ENCODE measurements around the gene HYI. TPM values are rescaled to one million over a fixed set of nuclear protein-coding genes. Genes with fewer than 3 reads are reported as not detected.

Gene HYI
- total and polyA plus RNA-seq, 2 donors from 2014 or later = 50.5 to 91.2 TPM

DNA sequence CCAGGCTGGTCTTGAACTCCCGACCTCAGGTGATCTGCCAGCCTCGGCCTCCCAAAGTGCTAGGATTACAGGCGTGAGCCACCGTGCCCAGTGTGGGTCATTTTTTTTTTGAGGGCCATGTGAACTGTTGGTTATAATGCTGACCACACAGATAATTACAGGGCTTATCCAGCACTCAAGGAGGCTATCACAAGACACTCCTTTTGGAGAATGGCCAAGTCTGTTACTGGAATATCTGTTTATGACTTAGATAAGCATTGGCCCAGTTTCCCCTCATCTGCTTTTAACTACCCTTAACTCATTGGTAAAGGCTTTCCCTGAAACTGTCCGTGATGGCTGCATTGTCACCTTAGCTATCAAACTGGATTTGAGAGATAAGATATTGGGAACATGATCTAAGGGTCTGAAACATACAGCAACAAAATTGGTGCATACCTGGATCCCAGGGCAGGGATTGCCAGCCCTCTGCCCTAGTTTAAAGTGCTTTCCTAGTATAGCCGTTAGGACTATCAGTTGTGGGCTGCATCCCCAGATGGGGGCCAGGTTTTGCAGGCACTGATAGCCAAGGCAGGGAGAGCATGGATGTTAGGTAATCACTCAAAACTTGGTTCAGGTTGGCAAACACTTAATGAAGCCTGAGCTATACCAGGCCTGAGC is 48.4 kb downstream of the HYI start:
- intact Hi-C loops (cut with DNase I) = no loop called here
- DNase-seq = no peak

DNA sequence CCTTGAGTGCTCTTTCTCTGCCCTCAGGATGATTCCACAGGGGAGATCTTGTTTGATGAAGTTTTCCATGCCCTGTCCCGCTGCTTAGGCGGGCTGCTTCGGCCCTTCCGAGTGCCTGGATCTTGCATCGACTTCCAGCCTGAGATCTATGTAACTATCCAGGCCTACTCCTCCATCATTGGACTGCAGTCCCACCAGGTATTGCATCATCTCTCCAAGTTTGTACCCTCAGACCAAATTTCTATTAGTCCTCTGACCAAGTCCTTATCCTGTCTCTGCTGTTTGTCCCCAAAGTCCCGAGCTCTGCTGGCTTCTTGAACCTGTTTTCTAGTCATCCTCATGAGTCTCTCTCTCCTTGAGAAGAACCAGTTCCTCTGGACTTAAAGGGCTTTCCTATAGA is 49.4 kb downstream of the HYI start:
- H3K9ac ChIP-seq (ENCODE audit: low read length in 3 of 3) = no peak overlapping the region
- peaks cover 0 to 52% (median 26%) of the 10 kb centered on the region in 3 donors for H3K36me3 ChIP-seq (ENCODE audit: control insufficient read depth in 2 of 3, insufficient read depth in 3 of 3, low read length in 3 of 3)
- peaks cover 0 to 5% (median 0%) of the 10 kb centered on the region in 3 donors for H3K4me1 ChIP-seq (ENCODE audit: control insufficient read depth in 2 of 3, insufficient read depth in 2 of 3, low read depth in 1 of 3, low read length in 3 of 3)
- DNase-seq = no peak
- FAIRE-seq = no peak
- intact Hi-C loops (cut with DNase I) = no loop called here
- no peaks in the 10 kb centered on the region for H3K27me3 ChIP-seq (ENCODE audit: control insufficient read depth, insufficient read depth, low read length)
- no peak overlapping the region for H3K4me3 ChIP-seq (ENCODE audit: low read length in 3 of 3)
- H3K9me3 ChIP-seq (ENCODE audit: control insufficient read depth in 2 of 3, insufficient read depth in 1 of 3, low read length in 3 of 3) = no peaks in the 10 kb centered on the region
- TF ChIP-seq, protein P1, sequence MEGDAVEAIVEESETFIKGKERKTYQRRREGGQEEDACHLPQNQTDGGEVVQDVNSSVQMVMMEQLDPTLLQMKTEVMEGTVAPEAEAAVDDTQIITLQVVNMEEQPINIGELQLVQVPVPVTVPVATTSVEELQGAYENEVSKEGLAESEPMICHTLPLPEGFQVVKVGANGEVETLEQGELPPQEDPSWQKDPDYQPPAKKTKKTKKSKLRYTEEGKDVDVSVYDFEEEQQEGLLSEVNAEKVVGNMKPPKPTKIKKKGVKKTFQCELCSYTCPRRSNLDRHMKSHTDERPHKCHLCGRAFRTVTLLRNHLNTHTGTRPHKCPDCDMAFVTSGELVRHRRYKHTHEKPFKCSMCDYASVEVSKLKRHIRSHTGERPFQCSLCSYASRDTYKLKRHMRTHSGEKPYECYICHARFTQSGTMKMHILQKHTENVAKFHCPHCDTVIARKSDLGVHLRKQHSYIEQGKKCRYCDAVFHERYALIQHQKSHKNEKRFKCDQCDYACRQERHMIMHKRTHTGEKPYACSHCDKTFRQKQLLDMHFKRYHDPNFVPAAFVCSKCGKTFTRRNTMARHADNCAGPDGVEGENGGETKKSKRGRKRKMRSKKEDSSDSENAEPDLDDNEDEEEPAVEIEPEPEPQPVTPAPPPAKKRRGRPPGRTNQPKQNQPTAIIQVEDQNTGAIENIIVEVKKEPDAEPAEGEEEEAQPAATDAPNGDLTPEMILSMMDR (IDR thresholded peaks at IDR 0.05; ENCODE audit: borderline replicate concordance, extremely low read depth, insufficient read depth) = no peak
- H3K27ac ChIP-seq (ENCODE audit: low read depth in 2 of 2, low read length in 2 of 2) = no peak overlapping the region

More for the DNA sequence above, 48.4 kb downstream of the HYI start:
- TF ChIP-seq, protein P1 (IDR thresholded peaks at IDR 0.05; ENCODE audit: borderline replicate concordance, extremely low read depth, insufficient read depth) = no peak
- peak overlapping the region in 1 of 2 donors; percentile 1 for H3K27ac ChIP-seq (ENCODE audit: low read depth in 2 of 2, low read length in 2 of 2)
- H3K27me3 ChIP-seq (ENCODE audit: control insufficient read depth, insufficient read depth, low read length) = no peaks in the 10 kb centered on the region
- FAIRE-seq = no peak
- H3K4me1 ChIP-seq (ENCODE audit: control insufficient read depth in 2 of 3, insufficient read depth in 2 of 3, low read depth in 1 of 3, low read length in 3 of 3) = peaks cover 0 to 5% (median 0%) of the 10 kb centered on the region in 3 donors
- H3K36me3 ChIP-seq (ENCODE audit: control insufficient read depth in 2 of 3, insufficient read depth in 3 of 3, low read length in 3 of 3) = peaks cover 0 to 52% (median 26%) of the 10 kb centered on the region in 3 donors
- no peak overlapping the region for H3K9ac ChIP-seq (ENCODE audit: low read length in 3 of 3)
- H3K4me3 ChIP-seq (ENCODE audit: low read length in 3 of 3) = no peak overlapping the region
- no peaks in the 10 kb centered on the region for H3K9me3 ChIP-seq (ENCODE audit: control insufficient read depth in 2 of 3, insufficient read depth in 1 of 3, low read length in 3 of 3)

DNA sequence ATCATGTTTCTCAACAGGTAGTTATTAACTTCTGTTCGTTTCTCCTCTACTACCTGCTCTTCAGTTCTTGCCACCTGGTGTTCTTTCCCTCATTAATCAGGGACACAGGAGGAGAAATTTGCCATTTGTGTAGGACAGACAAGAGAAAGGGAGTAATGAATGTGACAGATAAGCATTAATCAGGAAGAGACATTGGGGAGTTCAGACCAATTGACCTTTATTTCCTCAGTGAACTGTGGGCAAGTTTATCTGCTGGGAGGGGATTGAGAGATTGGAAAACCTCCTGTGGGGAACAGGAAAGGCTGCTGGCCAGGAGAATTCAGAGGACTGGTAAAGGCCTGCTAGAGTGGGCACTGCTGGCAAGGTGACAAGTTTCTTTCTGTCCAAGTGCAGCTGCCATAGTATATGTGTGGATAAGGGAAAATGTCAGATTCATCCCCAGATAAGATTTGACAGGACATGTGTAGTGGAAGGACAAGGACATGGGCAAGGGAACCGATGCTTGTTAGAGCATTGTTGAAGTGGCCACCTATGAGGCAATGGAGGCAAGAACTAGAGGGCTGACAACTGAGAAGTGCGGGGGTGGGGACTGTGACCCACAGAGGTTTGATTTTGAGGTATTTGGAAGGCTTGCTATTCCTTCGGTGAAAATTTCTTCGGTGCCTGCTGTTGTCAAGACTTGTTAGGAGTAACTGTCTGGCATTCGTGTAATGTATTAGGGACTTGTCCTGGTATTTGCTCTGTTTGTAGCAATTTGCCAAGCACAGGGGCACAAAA is 51.5 kb downstream of the HYI start:
- H3K27me3 ChIP-seq (ENCODE audit: control insufficient read depth, insufficient read depth, low read length) = no peaks in the 10 kb centered on the region
- intact Hi-C loops (cut with DNase I) = no loop called here
- TF ChIP-seq, protein P1 (IDR thresholded peaks at IDR 0.05; ENCODE audit: borderline replicate concordance, extremely low read depth, insufficient read depth) = no peak
- no peak overlapping the region for H3K4me3 ChIP-seq (ENCODE audit: low read length in 3 of 3)
- H3K36me3 ChIP-seq (ENCODE audit: control insufficient read depth in 2 of 3, insufficient read depth in 3 of 3, low read length in 3 of 3) = peaks cover 0 to 44% (median 22%) of the 10 kb centered on the region in 3 donors
- no peak overlapping the region for H3K27ac ChIP-seq (ENCODE audit: low read depth in 2 of 2, low read length in 2 of 2)
- FAIRE-seq (no peak), DNase-seq (peak in 1 of 5 donors; percentile 8)
- H3K9me3 ChIP-seq (ENCODE audit: control insufficient read depth in 2 of 3, insufficient read depth in 1 of 3, low read length in 3 of 3) = no peaks in the 10 kb centered on the region
- H3K9ac ChIP-seq (ENCODE audit: low read length in 3 of 3) = no peak overlapping the region
- H3K4me1 ChIP-seq (ENCODE audit: control insufficient read depth in 2 of 3, insufficient read depth in 2 of 3, low read depth in 1 of 3, low read length in 3 of 3) = peaks cover 0 to 5% (median 0%) of the 10 kb centered on the region in 3 donors

Small RNA genes lying within 50 kb of the gene (microRNA-seq; reads per million reads assigned to microRNA genes)
- not detected for gene MIR6735

Other genes with a start within 250 kb of the HYI start
- 17.5 TPM for gene TMEM125, start 183.9 kb downstream of the HYI start, total RNA-seq
- 22.0 TPM for gene TMEM125, start 183.9 kb downstream of the HYI start, polyA plus RNA-seq (ENCODE audit: insufficient read depth, low read depth, low replicate concordance)
- gene C1orf210, start 168.3 kb downstream of the HYI start, total RNA-seq = 21.1 TPM
- gene C1orf210, start 168.3 kb downstream of the HYI start, polyA plus RNA-seq (ENCODE audit: insufficient read depth, low read depth, low replicate concordance) = 33.3 TPM
- gene TIE1, start 152.9 kb downstream of the HYI start, total RNA-seq = 46.3 TPM
- 15.0 TPM for gene TIE1, start 152.9 kb downstream of the HYI start, polyA plus RNA-seq (ENCODE audit: insufficient read depth, low read depth, low replicate concordance)
- 0.25 TPM for gene MPL, start 116.1 kb downstream of the HYI start, total RNA-seq
- not detected for gene MPL, start 116.1 kb downstream of the HYI start, polyA plus RNA-seq (ENCODE audit: insufficient read depth, low read depth, low replicate concordance)
- gene CDC20, start 95.0 kb downstream of the HYI start, total RNA-seq = 2.7 TPM
- gene CDC20, start 95.0 kb downstream of the HYI start, polyA plus RNA-seq (ENCODE audit: insufficient read depth, low read depth, low replicate concordance) = 3.9 TPM
- 85.1 TPM for gene ELOVL1, start 85.9 kb downstream of the HYI start, total RNA-seq
- gene ELOVL1, start 85.9 kb downstream of the HYI start, polyA plus RNA-seq (ENCODE audit: insufficient read depth, low read depth, low replicate concordance) = 86.0 TPM
- 36.5 TPM for gene MED8, start 64.1 kb downstream of the HYI start, total RNA-seq
- 44.3 TPM for gene MED8, start 64.1 kb downstream of the HYI start, polyA plus RNA-seq (ENCODE audit: insufficient read depth, low read depth, low replicate concordance)
- 66.8 TPM for gene SZT2, start 64.0 kb downstream of the HYI start, total RNA-seq
- gene SZT2, start 64.0 kb downstream of the HYI start, polyA plus RNA-seq (ENCODE audit: insufficient read depth, low read depth, low replicate concordance) = 10.4 TPM
- 197 TPM for gene PTPRF, start 77.0 kb upstream of the HYI start, total RNA-seq
- gene PTPRF, start 77.0 kb upstream of the HYI start, polyA plus RNA-seq (ENCODE audit: insufficient read depth, low read depth, low replicate concordance) = 39.5 TPM
- gene KDM4A, start 196.2 kb upstream of the HYI start, total RNA-seq = 35.2 TPM
- gene KDM4A, start 196.2 kb upstream of the HYI start, polyA plus RNA-seq (ENCODE audit: insufficient read depth, low read depth, low replicate concordance) = 11.3 TPM